ENCODE results near the gene MYH9. TPM values are rescaled to one million over a fixed set of nuclear protein-coding genes. Genes with fewer than 3 reads are reported as not detected.

The MYH9 gene
- total and polyA plus RNA-seq, 4 experiments from 2014 or later, result 17.3 to 734 (median 597) TPM

- H3K4me3 Mint-ChIP-seq, result peak overlapping the region; percentile 84 to 93 (median 86)
- CTCF ChIA-PET (ENCODE audit: partially characterized antibody), result interaction anchor here (0.9 to 3.8 kb wide), 11 partner anchors 12 to 101 kb away, joined by 3 to 15 read pairs (median 4); partner anchors contain the start of gene MYH9
- peak overlapping the region; percentile 92 to 99 (median 98) for H3K27ac Mint-ChIP-seq
- peaks cover 75 to 100% (median 88%) of the 10 kb centered on the region in 4 donors for H3K4me1 Mint-ChIP-seq
- H3K4me3 ChIP-seq (ENCODE audit: low read length in 2 of 2), result peak overlapping the region; percentile 57 to 66
- peaks cover 9% of the 10 kb centered on the region for H3K36me3 ChIP-seq (ENCODE audit: insufficient read depth, low read length)
- H3K9me3 Mint-ChIP-seq, result peaks cover 0 to 2% (median 0%) of the 10 kb centered on the region in 8 donors
- peaks cover 100% of the 10 kb centered on the region for H3K4me1 ChIP-seq (ENCODE audit: insufficient read depth, low read length)
- peak overlapping the region; percentile 91 for H3K27ac ChIP-seq (ENCODE audit: low read depth, low read length)
- intact Hi-C loops (cut with micrococcal nuclease), result loop anchor here (1.0 to 5.0 kb wide), 4 partner anchors 8 to 37 kb away; no protein-coding TSS in a partner anchor
- POLR2A ChIA-PET (ENCODE audit: partially characterized antibody), result interaction anchor here (0.8 to 59.9 kb wide), 8 partner anchors 3 to 102 kb away, joined by 3 to 2535 read pairs (median 4); partner anchors contain the start of gene MYH9
- H3K27me3 ChIP-seq (ENCODE audit: insufficient read depth, low read length), result no peaks in the 10 kb centered on the region
- H3K36me3 Mint-ChIP-seq, result peaks cover 30 to 53% of the 10 kb centered on the region in 2 donors
- H3K27me3 Mint-ChIP-seq, result no peaks in the 10 kb centered on the region
- no peak for DNase-seq
- H3K9me3 ChIP-seq (ENCODE audit: control insufficient read depth in 1 of 2, low read length in 2 of 2), result no peaks in the 10 kb centered on the region
Measured at GRCh38 chr22:36369004-36369921, 18.5 kb downstream of the MYH9 start.

GRCh38 chr22:36368359-36368983 is 19.3 kb downstream of the MYH9 start:
- H3K4me3 Mint-ChIP-seq, result peak overlapping the region; percentile 85 to 93 (median 86)
- peak overlapping the region; percentile 92 to 98 (median 97) for H3K27ac Mint-ChIP-seq
- CTCF ChIA-PET (ENCODE audit: partially characterized antibody), result interaction anchor here (0.9 to 3.2 kb wide), 7 partner anchors 8 to 102 kb away, joined by 3 to 13 read pairs (median 4); partner anchors contain the start of gene MYH9
- peaks cover 31 to 55% of the 10 kb centered on the region in 2 donors for H3K36me3 Mint-ChIP-seq
- H3K4me1 Mint-ChIP-seq, result peaks cover 78 to 100% (median 90%) of the 10 kb centered on the region in 4 donors
- no peaks in the 10 kb centered on the region for H3K27me3 Mint-ChIP-seq
- H3K36me3 ChIP-seq (ENCODE audit: insufficient read depth, low read length), result peaks cover 9% of the 10 kb centered on the region
- H3K4me1 ChIP-seq (ENCODE audit: insufficient read depth, low read length), result peaks cover 100% of the 10 kb centered on the region
- H3K27me3 ChIP-seq (ENCODE audit: insufficient read depth, low read length), result no peaks in the 10 kb centered on the region
- DNase-seq, result no peak
- H3K9me3 Mint-ChIP-seq, result peaks cover 0 to 2% (median 0%) of the 10 kb centered on the region in 8 donors
- H3K27ac ChIP-seq (ENCODE audit: low read depth, low read length), result peak overlapping the region; percentile 91
- H3K4me3 ChIP-seq (ENCODE audit: low read length in 2 of 2), result peak overlapping the region; percentile 57 to 66
- intact Hi-C loops (cut with micrococcal nuclease), result loop anchor here (2.0 to 5.0 kb wide), 2 partner anchors 16 to 36 kb away; no protein-coding TSS in a partner anchor
- POLR2A ChIA-PET (ENCODE audit: partially characterized antibody), result interaction anchor here (0.9 to 59.9 kb wide), 4 partner anchors 3 to 103 kb away, joined by 3 to 2535 read pairs (median 1270); partner anchors contain the start of gene MYH9
- H3K9me3 ChIP-seq (ENCODE audit: control insufficient read depth in 1 of 2, low read length in 2 of 2), result no peaks in the 10 kb centered on the region

DNA sequence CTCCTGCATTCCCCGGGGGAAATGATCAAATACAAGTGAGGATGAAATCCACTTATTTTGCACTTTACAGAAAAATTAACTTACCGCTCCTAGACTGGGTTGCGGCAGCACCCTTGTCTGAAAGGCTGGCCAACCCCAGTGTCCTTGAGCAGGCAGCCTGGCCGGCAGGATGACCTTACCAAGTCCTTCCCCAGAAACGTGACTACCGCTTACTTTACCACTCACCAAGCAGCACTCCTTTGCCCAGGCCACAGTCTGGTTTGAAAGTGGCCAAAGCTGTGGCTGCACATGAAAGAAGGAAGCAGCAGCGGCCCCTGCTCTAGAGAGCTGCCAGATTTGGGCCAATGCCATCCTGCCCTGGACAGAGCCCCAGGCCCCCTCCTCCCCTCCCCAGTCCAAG is 20.3 kb downstream of the MYH9 start:
- H3K36me3 Mint-ChIP-seq, result peaks cover 28 to 57% of the 10 kb centered on the region in 2 donors
- H3K4me3 ChIP-seq (ENCODE audit: low read length in 2 of 2), result peak overlapping the region in 1 of 2 donors; percentile 57
- POLR2A ChIA-PET (ENCODE audit: partially characterized antibody), result interaction anchor here (1.5 to 59.9 kb wide), 4 partner anchors 4 to 84 kb away, joined by 4 to 2535 read pairs (median 1270); partner anchors contain the start of gene MYH9

DNA sequence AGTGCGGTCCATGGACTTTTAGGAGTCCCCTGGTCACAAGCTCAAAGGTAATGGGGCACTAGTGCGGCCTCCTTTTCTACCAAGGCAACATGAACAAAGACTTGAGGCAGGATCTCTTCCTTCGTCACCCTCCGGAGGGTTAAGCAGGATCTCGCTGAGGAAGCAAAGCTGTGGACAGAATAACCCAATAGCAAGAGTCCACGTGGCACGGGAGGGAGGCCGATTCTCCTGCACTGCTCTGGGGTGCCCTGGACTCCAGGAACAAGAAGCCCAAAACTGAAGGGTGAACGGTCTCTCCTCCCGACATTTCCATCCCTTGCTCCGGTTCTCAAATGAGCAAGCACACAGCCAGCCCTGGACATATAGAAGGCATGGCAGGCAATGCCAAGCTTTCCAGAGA is 20.7 kb downstream of the MYH9 start:
- ChIA-PET CTCF (ENCODE audit: partially characterized antibody) (interaction anchor here (1.6 to 3.4 kb wide), 2 partner anchors 10 to 103 kb away, joined by 5 to 19 read pairs; no protein-coding TSS in a partner anchor), POLR2A (ENCODE audit: partially characterized antibody) (interaction anchor here (0.7 to 59.9 kb wide), 5 partner anchors 5 to 102 kb away, joined by 3 to 2535 read pairs (median 5); partner anchors contain the start of gene MYH9)
- intact Hi-C loops (cut with micrococcal nuclease), result loop anchor here (5.0 kb wide), 1 partner anchor 35 kb away; no protein-coding TSS in a partner anchor
- Histone ChIP-seq H3K4me3 (ENCODE audit: low read length in 2 of 2) (peak overlapping the region in 1 of 2 donors; percentile 16), H3K36me3 (ENCODE audit: insufficient read depth, low read length) (peaks cover 9% of the 10 kb centered on the region), H3K4me1 (ENCODE audit: insufficient read depth, low read length) (peaks cover 100% of the 10 kb centered on the region), H3K9me3 (ENCODE audit: control insufficient read depth in 1 of 2, low read length in 2 of 2) (no peaks in the 10 kb centered on the region), H3K27me3 (ENCODE audit: insufficient read depth, low read length) (no peaks in the 10 kb centered on the region), H3K27ac (ENCODE audit: low read depth, low read length) (peak overlapping the region; percentile 91)
- Mint-ChIP-seq H3K4me3 (peak overlapping the region; percentile 18 to 93 (median 86)), H3K27me3 (no peaks in the 10 kb centered on the region), H3K27ac (peak overlapping the region; percentile 92 to 100 (median 97)), H3K4me1 (peaks cover 79 to 100% (median 91%) of the 10 kb centered on the region in 4 donors), H3K36me3 (peaks cover 26 to 57% of the 10 kb centered on the region in 2 donors), H3K9me3 (no peaks in the 10 kb centered on the region)
- no peak for DNase-seq

More for the DNA sequence above, 20.3 kb downstream of the MYH9 start:
- Histone ChIP-seq H3K27ac (ENCODE audit: low read depth, low read length) (peak overlapping the region; percentile 91), H3K36me3 (ENCODE audit: insufficient read depth, low read length) (peaks cover 9% of the 10 kb centered on the region), H3K4me1 (ENCODE audit: insufficient read depth, low read length) (peaks cover 100% of the 10 kb centered on the region), H3K27me3 (ENCODE audit: insufficient read depth, low read length) (no peaks in the 10 kb centered on the region), H3K9me3 (ENCODE audit: control insufficient read depth in 1 of 2, low read length in 2 of 2) (no peaks in the 10 kb centered on the region)
- no peak for DNase-seq
- peaks cover 80 to 100% (median 90%) of the 10 kb centered on the region in 4 donors for H3K4me1 Mint-ChIP-seq
- H3K4me3 Mint-ChIP-seq, result peak overlapping the region; percentile 57 to 93 (median 86)
- H3K9me3 Mint-ChIP-seq, result no peaks in the 10 kb centered on the region
- peak overlapping the region; percentile 92 to 100 (median 97) for H3K27ac Mint-ChIP-seq
- intact Hi-C loops (cut with micrococcal nuclease), result loop anchor here (5.0 kb wide), 1 partner anchor 35 kb away; no protein-coding TSS in a partner anchor
- no peaks in the 10 kb centered on the region for H3K27me3 Mint-ChIP-seq
- CTCF ChIA-PET (ENCODE audit: partially characterized antibody), result interaction anchor here (1.6 to 3.4 kb wide), 2 partner anchors 9 to 103 kb away, joined by 5 to 19 read pairs; no protein-coding TSS in a partner anchor

DNA sequence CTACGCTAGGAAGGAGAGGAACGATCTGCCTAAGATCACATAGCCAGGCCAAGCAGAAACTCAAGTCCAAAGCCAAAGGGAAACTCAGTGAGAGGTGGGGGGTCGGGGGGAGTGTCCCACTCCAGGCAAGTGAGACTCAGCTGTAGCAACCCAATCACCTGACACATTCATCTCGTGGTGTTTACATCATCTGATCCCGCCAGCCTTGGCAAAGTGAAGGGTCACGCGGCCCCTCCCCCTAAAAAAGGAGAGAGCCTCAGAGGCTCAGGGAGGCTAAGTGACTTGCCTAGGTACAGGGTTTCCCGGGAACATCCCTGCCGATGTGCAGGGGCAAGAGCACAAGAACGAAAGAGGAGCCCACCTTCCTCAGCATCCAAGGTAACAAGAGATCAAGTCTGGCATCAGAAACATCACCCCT is 21.5 kb downstream of the MYH9 start:
- Mint-ChIP-seq H3K27me3 (no peaks in the 10 kb centered on the region), H3K36me3 (peaks cover 26 to 59% of the 10 kb centered on the region in 2 donors), H3K4me1 (peaks cover 80 to 100% (median 91%) of the 10 kb centered on the region in 4 donors), H3K9me3 (no peaks in the 10 kb centered on the region), H3K4me3 (peak overlapping the region; percentile 57 to 93 (median 86)), H3K27ac (peak overlapping the region; percentile 92 to 100 (median 97))
- peak in 1 of 5 donors; percentile 76 for DNase-seq
- H3K9me3 ChIP-seq (ENCODE audit: control insufficient read depth in 1 of 2, low read length in 2 of 2), result no peaks in the 10 kb centered on the region
- H3K27ac ChIP-seq (ENCODE audit: low read depth, low read length), result peak overlapping the region; percentile 91
- POLR2A ChIA-PET (ENCODE audit: partially characterized antibody), result interaction anchor here (0.8 to 59.9 kb wide), 4 partner anchors 6 to 103 kb away, joined by 3 to 2535 read pairs (median 1270); partner anchors contain the start of gene MYH9
- intact Hi-C loops (cut with micrococcal nuclease), result loop anchor here (5.0 kb wide), 1 partner anchor 34 kb away; no protein-coding TSS in a partner anchor
- CTCF ChIA-PET (ENCODE audit: partially characterized antibody), result interaction anchor here (0.7 to 3.4 kb wide), 4 partner anchors 34 to 104 kb away, joined by 3 to 19 read pairs (median 4); no protein-coding TSS in a partner anchor
- peaks cover 100% of the 10 kb centered on the region for H3K4me1 ChIP-seq (ENCODE audit: insufficient read depth, low read length)
- peaks cover 9% of the 10 kb centered on the region for H3K36me3 ChIP-seq (ENCODE audit: insufficient read depth, low read length)
- H3K27me3 ChIP-seq (ENCODE audit: insufficient read depth, low read length), result no peaks in the 10 kb centered on the region
- peak overlapping the region in 1 of 2 donors; percentile 16 for H3K4me3 ChIP-seq (ENCODE audit: low read length in 2 of 2)

GRCh38 chr22:36365020-36365411 is 22.8 kb downstream of the MYH9 start:
- H3K36me3 Mint-ChIP-seq, result peaks cover 22 to 55% of the 10 kb centered on the region in 2 donors
- ChIA-PET CTCF (ENCODE audit: partially characterized antibody) (interaction anchor here (0.6 to 3.4 kb wide), 17 partner anchors 10 to 127 kb away, joined by 3 to 19 read pairs (median 5); no protein-coding TSS in a partner anchor), POLR2A (ENCODE audit: partially characterized antibody) (interaction anchor here (0.6 to 59.9 kb wide), 10 partner anchors 7 to 117 kb away, joined by 3 to 2535 read pairs (median 6); partner anchors contain the start of genes MYH9 and TXN2)
- H3K4me3 Mint-ChIP-seq, result peak overlapping the region; percentile 69 to 92 (median 80)
- Histone ChIP-seq H3K27ac (ENCODE audit: low read depth, low read length) (peak overlapping the region; percentile 91), H3K4me3 (ENCODE audit: low read length in 2 of 2) (no peak overlapping the region), H3K9me3 (ENCODE audit: control insufficient read depth in 1 of 2, low read length in 2 of 2) (no peaks in the 10 kb centered on the region), H3K36me3 (ENCODE audit: insufficient read depth, low read length) (peaks cover 9% of the 10 kb centered on the region), H3K4me1 (ENCODE audit: insufficient read depth, low read length) (peaks cover 100% of the 10 kb centered on the region), H3K27me3 (ENCODE audit: insufficient read depth, low read length) (no peaks in the 10 kb centered on the region)
- intact Hi-C loops (cut with micrococcal nuclease), result loop anchor here (1.0 to 5.0 kb wide), 2 partner anchors 8 to 33 kb away; no protein-coding TSS in a partner anchor
- H3K27ac Mint-ChIP-seq, result peak overlapping the region; percentile 92 to 100 (median 97)
- no peaks in the 10 kb centered on the region for H3K9me3 Mint-ChIP-seq
- peak; percentile 84 to 98 (median 88) for DNase-seq
- peaks cover 73 to 100% (median 88%) of the 10 kb centered on the region in 4 donors for H3K4me1 Mint-ChIP-seq
- no peaks in the 10 kb centered on the region for H3K27me3 Mint-ChIP-seq
